CD4-positive, alpha-beta T cell treated with Interleukin-2 at 100 ng/mL for 4 hours (primary cell): ENCODE data around the gene RBM12.
A peak's percentile ranks its signal among the peaks of the same experiment; 100 is the strongest.
"Not testable (repeated sequence)": the region's sequence is repeated elsewhere in the genome, so short reads cannot be mapped to it uniquely, and the experiment has no call there.

ENCODE experiments used
- DNase-seq: peaks from one replicate; pipeline ENCODE4 v3.0.0-alpha.2; 2020; ENCODE audit warnings: low spot score

RBM12 gene, protein sequence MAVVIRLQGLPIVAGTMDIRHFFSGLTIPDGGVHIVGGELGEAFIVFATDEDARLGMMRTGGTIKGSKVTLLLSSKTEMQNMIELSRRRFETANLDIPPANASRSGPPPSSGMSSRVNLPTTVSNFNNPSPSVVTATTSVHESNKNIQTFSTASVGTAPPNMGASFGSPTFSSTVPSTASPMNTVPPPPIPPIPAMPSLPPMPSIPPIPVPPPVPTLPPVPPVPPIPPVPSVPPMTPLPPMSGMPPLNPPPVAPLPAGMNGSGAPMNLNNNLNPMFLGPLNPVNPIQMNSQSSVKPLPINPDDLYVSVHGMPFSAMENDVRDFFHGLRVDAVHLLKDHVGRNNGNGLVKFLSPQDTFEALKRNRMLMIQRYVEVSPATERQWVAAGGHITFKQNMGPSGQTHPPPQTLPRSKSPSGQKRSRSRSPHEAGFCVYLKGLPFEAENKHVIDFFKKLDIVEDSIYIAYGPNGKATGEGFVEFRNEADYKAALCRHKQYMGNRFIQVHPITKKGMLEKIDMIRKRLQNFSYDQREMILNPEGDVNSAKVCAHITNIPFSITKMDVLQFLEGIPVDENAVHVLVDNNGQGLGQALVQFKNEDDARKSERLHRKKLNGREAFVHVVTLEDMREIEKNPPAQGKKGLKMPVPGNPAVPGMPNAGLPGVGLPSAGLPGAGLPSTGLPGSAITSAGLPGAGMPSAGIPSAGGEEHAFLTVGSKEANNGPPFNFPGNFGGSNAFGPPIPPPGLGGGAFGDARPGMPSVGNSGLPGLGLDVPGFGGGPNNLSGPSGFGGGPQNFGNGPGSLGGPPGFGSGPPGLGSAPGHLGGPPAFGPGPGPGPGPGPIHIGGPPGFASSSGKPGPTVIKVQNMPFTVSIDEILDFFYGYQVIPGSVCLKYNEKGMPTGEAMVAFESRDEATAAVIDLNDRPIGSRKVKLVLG

DNA sequence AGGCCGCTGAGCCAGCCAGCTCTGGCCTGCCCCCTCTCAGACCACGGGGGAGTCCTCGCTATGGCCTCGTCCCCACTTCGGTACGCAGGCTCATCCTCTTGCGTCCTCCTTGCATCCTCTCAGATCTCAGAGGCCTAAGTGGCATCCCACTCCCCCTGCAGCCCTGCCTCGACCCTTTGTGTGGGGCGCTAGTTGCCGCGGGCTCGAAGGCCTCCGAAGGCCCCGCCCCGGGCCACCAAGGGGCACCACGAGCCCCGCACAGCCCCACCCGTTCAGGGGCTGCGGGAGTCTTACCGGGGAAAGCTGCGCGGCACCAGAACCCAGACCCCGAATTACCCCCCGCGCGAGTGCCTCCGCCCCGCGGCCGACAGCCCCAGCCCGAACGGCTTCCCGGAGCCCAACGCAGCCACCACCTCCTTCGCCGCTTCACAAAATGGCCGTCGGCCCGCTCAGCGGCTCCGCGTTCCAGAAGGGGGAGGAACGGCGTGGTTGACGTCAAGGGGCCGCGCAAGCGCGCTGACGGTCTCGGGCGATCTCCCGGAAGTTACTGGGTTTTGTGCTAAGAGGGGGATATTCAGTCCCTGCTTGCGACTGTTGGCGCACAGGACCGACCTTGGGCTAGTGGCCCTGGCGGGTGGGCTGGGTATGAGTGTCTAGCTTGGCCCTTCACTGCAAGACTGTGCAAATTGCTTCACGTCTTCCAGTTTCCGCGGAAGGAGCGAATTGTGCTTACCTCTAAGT lies at the start of gene RBM12, which contains the start of gene CPNE1:
TSS of gene RBM12 (minus strand) at position 435 of the 741 bp plus-strand sequence. CDS start 9,578 bp downstream, outside the sequence.
TSS of gene CPNE1 (minus strand) at position 435 of the 741 bp plus-strand sequence. CDS start 31,977 bp downstream, outside the sequence.
- peak; percentile 94 for DNase-seq

- DNase-seq, result no peak
Observed at GRCh38 chr20:35714127-35714526, 49.4 kb upstream of the RBM12 start.

DNA sequence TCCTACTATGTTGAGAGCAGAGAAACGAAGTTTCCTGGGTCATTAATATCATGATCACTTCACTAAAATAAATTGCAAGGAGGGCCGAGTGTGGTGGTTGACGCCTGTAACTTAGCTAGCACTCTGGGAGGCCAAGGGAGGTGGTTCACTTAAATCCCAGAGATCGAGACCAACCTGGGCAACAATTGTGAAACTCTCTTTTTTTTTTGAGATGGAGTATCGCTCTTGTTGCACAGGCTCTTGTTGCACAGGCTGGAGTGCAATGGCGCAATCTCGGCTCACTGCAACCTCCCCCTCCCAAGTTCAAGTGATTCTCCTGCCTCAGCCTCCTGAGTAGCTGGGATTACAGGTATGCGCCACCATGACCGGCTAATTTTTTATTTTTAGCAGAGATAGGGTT lies 48.4 kb upstream of the RBM12 start:
- not testable (repeated sequence) for DNase-seq

DNA sequence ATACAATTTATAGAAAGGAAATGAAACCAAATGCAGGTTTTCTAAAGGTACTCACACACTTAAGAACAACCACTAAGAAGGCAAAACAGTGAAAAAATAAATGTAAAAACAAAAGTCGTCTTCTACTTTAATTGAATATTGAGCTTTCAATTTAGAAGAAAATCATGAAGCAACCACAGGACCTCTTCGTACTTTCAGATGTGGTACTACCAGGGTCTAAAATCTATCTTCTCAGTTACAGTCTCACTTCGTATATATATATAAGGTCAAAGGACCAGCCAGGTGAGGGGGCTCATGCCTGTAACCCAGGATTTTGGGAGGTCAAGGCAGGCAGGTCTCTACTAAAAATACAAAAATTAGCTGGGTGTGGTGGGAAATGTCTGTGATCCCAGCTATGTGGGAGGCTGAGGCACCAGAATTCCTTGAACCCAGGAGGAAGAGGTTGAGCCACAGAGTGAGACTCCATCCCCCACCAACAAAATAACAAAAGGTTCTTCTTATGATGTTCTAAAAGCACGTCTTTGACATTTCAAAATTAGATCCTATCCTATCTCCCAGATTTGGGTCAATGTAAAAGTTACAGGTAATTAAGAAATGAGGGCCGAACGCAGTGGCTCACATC lies 47.0 kb upstream of the RBM12 start:
- DNase-seq, result no peak

DNA sequence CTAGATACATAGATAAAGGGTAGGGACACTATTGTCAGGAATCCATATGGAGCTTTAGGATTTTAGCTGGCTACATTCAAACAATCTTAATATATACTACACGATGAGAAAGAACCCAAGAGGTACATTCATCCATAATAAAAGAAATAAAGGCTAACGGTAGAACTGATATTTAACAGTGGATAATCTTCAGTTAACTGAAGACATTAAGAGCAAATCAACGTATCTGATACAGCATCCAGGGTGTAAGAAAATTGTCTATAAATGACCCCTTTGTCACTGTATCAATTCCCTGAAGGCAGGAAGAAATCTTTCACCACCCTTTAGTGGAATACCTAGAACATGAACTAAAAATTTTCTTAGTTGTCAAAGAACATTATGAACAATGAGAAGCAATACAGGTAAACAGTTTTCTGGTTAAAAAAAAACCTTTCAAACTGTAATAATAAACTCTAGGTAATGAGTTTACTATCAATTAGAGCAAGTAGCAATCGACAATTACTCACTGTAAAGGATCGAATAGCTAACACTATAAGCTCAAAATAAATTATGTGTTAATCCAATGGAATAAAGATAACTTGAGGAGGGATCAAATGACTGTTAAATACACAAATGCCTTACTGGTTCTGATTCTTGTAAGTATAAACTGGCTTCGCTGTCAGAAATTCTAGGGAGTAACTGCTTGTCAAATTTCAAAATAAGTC lies 46.3 kb upstream of the RBM12 start:
- no peak for DNase-seq

DNA sequence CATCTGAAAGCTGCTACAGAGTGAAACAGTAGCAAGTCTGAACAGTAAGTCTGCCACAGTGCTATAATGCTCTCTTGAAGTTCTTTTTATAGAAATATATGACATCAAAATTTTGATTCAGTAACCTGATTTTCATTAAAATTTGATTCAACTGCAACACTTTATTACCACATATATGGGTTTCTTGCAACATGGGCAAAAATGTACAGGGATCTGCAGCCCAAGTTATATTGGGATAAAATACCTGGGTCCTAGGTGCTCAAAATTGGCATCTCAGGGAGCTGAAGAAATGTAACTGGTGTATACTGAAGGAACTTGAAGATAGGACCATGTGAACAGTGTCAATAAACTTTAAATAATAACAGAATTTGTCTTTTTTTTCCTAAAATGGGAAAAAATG lies 45.3 kb upstream of the RBM12 start:
- DNase-seq, result no peak

GRCh38 chr20:35709259-35709658 lies 44.6 kb upstream of the RBM12 start:
- no peak for DNase-seq

- no peak for DNase-seq
Observed at GRCh38 chr20:35708502-35708901, 43.8 kb upstream of the RBM12 start.

DNA sequence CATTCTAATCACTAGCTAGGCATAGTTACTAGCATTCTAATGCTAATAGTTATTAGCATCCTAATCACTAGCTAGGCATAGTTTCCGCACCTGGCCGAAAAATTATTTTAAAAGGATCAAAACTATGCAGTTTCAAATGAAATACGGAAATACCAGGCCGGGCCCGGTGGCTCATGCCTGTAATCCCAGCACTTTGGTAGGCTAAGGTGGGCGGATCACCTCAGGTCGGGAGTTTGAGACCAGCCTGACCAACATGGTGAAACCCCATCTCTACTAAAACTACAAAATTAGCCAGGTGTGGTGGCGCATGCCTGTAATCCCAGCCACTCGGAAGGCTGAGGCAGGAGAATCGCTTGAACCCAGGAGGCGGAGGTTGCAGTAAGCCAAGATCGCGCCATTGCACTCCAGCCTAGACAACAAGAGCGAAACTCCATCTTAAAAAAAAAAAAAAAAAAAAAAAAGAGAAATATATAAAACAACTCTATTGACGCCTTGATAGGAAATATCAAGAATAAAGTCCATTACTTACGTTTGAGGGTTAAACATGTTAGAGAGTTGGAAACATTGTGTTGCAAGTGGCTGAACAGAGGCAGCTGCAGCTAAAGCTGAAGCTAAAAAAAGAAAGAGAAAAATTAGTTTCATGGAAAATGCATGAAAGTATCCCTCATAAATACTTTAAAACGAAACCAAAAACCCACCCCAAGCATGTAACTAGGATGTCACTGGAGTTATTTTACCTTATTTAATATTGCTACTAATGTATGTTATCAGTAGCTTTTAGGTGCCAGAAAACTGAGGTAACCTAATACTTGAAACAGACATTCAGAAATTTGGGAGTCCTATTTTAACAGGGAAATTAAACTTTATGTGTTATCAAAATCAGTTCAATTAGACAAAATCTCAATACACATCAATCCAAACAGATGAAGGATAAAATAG lies 42.2 kb upstream of the RBM12 start:
- DNase-seq, result not testable (repeated sequence)

GRCh38 chr20:35705894-35706293 lies 41.2 kb upstream of the RBM12 start:
- DNase-seq, result not testable (repeated sequence)

DNA sequence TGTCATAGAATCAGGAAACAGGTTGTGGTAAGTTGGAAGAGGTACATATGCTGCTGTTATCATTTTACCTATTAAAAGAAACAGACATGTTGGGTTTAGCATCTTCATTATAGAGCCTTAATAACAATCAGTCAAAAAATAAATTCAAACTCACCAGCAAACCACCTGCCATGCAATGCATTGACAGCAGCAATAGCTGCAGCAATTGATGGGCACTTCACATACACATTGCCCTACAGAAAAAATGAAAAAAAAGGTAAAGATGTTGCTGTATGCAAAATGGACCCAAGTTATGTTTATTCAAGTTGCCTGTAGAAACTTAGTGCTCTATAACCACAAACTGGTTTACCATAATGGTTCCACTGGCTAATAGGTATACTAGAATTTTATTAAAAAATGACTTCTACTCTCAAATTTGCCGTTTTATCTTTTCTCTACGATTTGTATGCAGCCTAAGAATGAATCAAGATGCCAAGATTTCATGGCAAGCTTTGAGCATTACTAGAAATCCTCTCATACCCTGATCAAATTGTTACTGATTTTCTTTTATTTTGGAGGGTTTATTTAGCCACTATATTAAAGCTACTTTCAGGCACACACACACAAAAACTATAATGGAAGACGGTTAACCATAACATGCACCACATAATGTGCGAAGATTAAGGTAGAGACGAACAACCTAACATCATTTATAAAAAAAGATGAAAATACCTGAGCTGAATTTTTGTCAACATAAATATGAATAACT lies 40.0 kb upstream of the RBM12 start:
- DNase-seq, result no peak

DNA sequence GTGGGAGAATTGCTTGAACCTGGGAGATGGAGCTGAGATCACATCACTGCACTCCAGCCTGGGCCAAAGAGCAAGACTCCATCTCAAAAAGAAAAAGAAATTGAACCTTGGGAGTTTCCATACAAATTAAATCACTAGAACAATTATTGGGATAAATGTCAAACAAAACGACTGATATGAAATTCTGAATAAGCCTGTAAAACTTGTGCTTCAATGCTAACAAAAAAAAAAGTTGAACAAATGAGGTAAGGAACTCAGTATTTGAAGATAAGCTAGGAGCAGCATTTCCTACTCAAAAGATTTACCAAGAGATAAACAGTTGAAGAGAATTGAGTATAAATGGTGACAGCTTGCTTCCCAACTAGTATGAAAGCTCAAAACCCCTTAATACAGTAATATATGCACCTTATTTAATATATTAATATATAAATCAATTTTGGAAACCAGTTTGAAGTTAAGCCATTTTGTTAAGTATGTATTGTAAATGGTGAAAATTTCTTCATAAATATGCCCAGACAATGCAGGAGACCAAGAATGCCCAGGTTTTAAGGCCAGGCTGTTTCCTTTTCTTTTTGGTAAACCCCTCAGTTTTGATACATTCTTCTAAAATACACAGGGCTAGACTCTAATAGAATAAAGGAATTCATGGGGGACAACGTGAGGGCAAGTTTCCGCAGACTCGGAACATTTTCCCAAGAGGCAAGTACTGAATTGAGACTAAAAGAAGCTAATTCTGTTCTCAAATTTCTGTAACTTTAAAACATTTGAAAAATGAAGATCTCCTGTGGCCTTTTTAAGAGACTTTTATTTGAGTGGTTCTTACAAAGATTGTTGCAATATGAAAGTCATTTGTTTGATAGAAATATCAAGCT lies 38.4 kb upstream of the RBM12 start:
- DNase-seq, result no peak

DNA sequence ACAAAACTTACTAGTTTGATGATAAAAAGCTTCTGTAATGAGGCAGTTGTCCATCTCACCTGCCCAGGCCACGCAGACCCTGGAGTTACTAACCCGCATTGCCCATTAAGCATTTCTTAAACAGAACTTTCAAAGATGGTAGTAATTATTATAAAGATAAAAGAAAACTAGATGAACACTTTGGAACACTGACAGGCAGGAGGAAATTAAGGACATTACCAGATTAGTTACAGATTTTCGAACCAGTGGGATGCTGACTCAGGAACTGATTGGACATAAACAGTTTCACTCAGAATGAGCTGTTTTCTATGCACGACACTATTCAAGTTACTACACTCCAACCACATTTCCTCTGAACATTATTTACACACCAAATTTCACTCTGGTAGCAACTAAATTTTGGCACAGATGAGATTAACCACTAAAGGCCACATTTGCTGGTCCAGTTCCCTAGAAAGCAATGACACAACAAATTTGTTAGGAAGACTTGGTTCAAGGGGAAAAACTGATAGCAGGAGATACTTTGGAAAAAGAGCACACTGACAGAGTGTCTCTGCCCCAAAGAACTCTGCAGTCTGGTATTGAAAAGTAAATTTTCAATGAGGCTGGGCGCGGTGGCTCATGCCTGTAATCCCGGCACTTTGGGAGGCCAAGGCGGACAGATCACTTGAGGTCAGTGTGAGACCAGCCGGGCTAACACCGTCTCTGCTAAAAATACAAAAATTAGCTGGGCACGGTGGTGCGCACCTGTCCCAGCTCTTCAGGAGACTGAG lies 37.5 kb upstream of the RBM12 start:
- DNase-seq, result no peak

GRCh38 chr20:35700625-35701148 lies 36.0 kb upstream of the RBM12 start:
- DNase-seq, result no peak

DNA sequence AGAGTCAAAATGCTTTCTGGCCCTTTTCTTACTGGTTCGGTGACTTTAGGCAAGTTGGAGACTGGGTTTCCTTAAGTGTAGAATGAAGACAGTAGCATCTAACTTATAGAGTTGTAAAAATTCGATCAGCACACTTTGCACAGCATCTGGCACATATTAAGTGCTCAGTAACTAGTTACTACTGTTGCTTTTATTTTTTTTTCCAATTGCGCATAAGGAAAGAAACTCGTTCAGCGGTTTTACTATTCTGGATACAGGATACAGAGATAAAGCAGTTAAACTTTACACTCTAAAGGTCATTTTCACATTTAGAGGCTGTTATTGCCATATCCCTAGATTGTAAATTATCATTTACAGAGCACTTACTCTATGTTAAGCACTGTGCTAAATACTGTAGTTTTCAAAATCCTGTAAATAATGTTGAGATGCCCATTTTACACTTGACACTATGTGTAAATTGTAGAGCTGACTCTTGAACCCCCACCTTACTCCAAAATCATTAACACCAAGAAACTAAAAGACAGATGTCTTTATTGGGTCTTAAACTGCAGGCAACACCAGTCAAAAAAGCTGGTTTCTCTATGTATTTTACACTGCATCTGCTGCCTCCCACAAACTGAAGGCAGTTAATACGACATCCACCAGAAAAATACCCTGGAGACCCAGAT lies 35.4 kb upstream of the RBM12 start:
- no peak for DNase-seq
